ENCODE results near the gene TRAPPC10.

Gene TRAPPC10

GRCh38 chr21:44074315-44074958 lies 62.3 kb downstream of the TRAPPC10 start:
- Histone ChIP-seq H3K4me2 (ENCODE audit: low read length) (no peak overlapping the region), H3K9ac (no peak overlapping the region), H3K36me3 (ENCODE audit: control insufficient read depth, insufficient read depth, low read length) (no peaks in the 10 kb centered on the region), H3K4me3 (ENCODE audit: low read depth, low read length) (no peak overlapping the region), H3K27ac (no peak overlapping the region), H3K27me3 (ENCODE audit: control insufficient read depth, insufficient read depth, low read length) (no peaks in the 10 kb centered on the region), H3K79me2 (no peaks in the 10 kb centered on the region), H2AFZ (no peak overlapping the region), H3K9me3 (ENCODE audit: control insufficient read depth, low read length) (no peaks in the 10 kb centered on the region), H3K4me1 (no peaks in the 10 kb centered on the region)
- TF ChIP-seq CTCF (IDR thresholded peaks at IDR 0.05) = no peak

GRCh38 chr21:44076316-44076715 lies 64.2 kb downstream of the TRAPPC10 start:
- Histone ChIP-seq H3K36me3 (ENCODE audit: control insufficient read depth, insufficient read depth, low read length) (no peaks in the 10 kb centered on the region), H3K9me3 (ENCODE audit: control insufficient read depth, low read length) (no peaks in the 10 kb centered on the region)
- no peak for TF ChIP-seq CTCF (IDR thresholded peaks at IDR 0.05)

GRCh38 chr21:44078411-44078981 lies 66.4 kb downstream of the TRAPPC10 start:
- no peak overlapping the region for H3K27ac ChIP-seq
- H3K36me3 ChIP-seq (ENCODE audit: control insufficient read depth, insufficient read depth, low read length) = no peaks in the 10 kb centered on the region
- TF ChIP-seq CTCF (IDR thresholded peaks at IDR 0.05) = no peak
- no peaks in the 10 kb centered on the region for H3K27me3 ChIP-seq (ENCODE audit: control insufficient read depth, insufficient read depth, low read length)
- no peaks in the 10 kb centered on the region for H3K9me3 ChIP-seq (ENCODE audit: control insufficient read depth, low read length)
- H3K4me3 ChIP-seq (ENCODE audit: low read depth, low read length) = no peak overlapping the region
- H2AFZ ChIP-seq = no peak overlapping the region
- H3K4me1 ChIP-seq = no peaks in the 10 kb centered on the region
- no peak overlapping the region for H3K4me2 ChIP-seq (ENCODE audit: low read length)
- H3K79me2 ChIP-seq = no peaks in the 10 kb centered on the region
- no peak overlapping the region for H3K9ac ChIP-seq

More at GRCh38 chr21:44076316-44076715, 64.2 kb downstream of the TRAPPC10 start:
- Histone ChIP-seq H3K9ac (no peak overlapping the region), H3K79me2 (no peaks in the 10 kb centered on the region), H3K4me1 (no peaks in the 10 kb centered on the region), H3K27ac (no peak overlapping the region), H3K4me3 (ENCODE audit: low read depth, low read length) (no peak overlapping the region), H2AFZ (no peak overlapping the region), H3K4me2 (ENCODE audit: low read length) (no peak overlapping the region), H3K27me3 (ENCODE audit: control insufficient read depth, insufficient read depth, low read length) (no peaks in the 10 kb centered on the region)

GRCh38 chr21:44079446-44079845 lies 67.3 kb downstream of the TRAPPC10 start:
- Histone ChIP-seq H3K9me3 (ENCODE audit: control insufficient read depth, low read length) (no peaks in the 10 kb centered on the region), H3K4me3 (ENCODE audit: low read depth, low read length) (no peak overlapping the region), H3K27me3 (ENCODE audit: control insufficient read depth, insufficient read depth, low read length) (no peaks in the 10 kb centered on the region), H3K79me2 (no peaks in the 10 kb centered on the region), H3K36me3 (ENCODE audit: control insufficient read depth, insufficient read depth, low read length) (no peaks in the 10 kb centered on the region), H3K27ac (no peak overlapping the region), H3K4me1 (no peaks in the 10 kb centered on the region), H3K9ac (no peak overlapping the region), H3K4me2 (ENCODE audit: low read length) (no peak overlapping the region), H2AFZ (no peak overlapping the region)
- TF ChIP-seq CTCF (IDR thresholded peaks at IDR 0.05) = no peak

- Histone ChIP-seq H3K4me3 (ENCODE audit: low read depth, low read length) (no peak overlapping the region), H2AFZ (no peak overlapping the region), H3K4me1 (no peaks in the 10 kb centered on the region), H3K27me3 (ENCODE audit: control insufficient read depth, insufficient read depth, low read length) (no peaks in the 10 kb centered on the region), H3K27ac (no peak overlapping the region), H3K9ac (no peak overlapping the region), H3K4me2 (ENCODE audit: low read length) (no peak overlapping the region), H3K9me3 (ENCODE audit: control insufficient read depth, low read length) (no peaks in the 10 kb centered on the region), H3K36me3 (ENCODE audit: control insufficient read depth, insufficient read depth, low read length) (no peaks in the 10 kb centered on the region), H3K79me2 (no peaks in the 10 kb centered on the region)
- TF ChIP-seq CTCF (IDR thresholded peaks at IDR 0.05) = no peak
These were observed 67.7 kb downstream of the TRAPPC10 start for GRCh38 chr21:44079846-44080245.
